KMS-11 (cell line): ENCODE results near the gene TIAM1.

Experiments
- H2AFZ ChIP-seq: fragments of 200-600 bp; sonication (generic); 2 replicates; pipeline ENCODE4 v1.6.1; 2016; ENCODE audit warnings: antibody characterized with exemption, mixed run types, low read depth
- H3K27ac ChIP-seq: fragments of 200-600 bp; sonication (generic); 2 replicates; pipeline ENCODE4 v1.6.1; 2016; ENCODE audit warnings: mild to moderate bottlenecking, mixed run types
- H3K27me3 ChIP-seq: fragments of 200-600 bp; sonication (generic); 2 replicates; pipeline ENCODE4 v1.6.1; 2017; ENCODE audit warnings: mild to moderate bottlenecking, low read depth, mixed run types, moderate library complexity; ENCODE audit not compliant: insufficient read depth
- H3K36me3 ChIP-seq: fragments of 200-600 bp; sonication (generic); 2 replicates; pipeline ENCODE4 v1.6.1; 2017; ENCODE audit warnings: mild to moderate bottlenecking, mixed run types; ENCODE audit not compliant: insufficient read depth
- H3K4me1 ChIP-seq: fragments of 200-600 bp; sonication (generic); 2 replicates; pipeline ENCODE4 v1.6.1; 2016; ENCODE audit warnings: mild to moderate bottlenecking, low read depth, mixed run types; ENCODE audit not compliant: poor library complexity, severe bottlenecking
- H3K4me2 ChIP-seq: fragments of 200-600 bp; sonication (generic); 2 replicates; pipeline ENCODE4 v1.7.0; 2016; ENCODE audit warnings: mild to moderate bottlenecking, mixed run types
- H3K4me3 ChIP-seq: fragments of 200-600 bp; sonication (generic); IDR thresholded peaks from 2 replicates; pipeline ENCODE4 v1.6.1; 2017; ENCODE audit warnings: low read depth, low read length, mixed read lengths; ENCODE audit not compliant: insufficient read depth
- H3K79me2 ChIP-seq: fragments of 200-600 bp; sonication (generic); 2 replicates; pipeline ENCODE4 v1.6.1; 2016; ENCODE audit warnings: low read depth, mixed run types; ENCODE audit not compliant: insufficient read depth
- H3K9ac ChIP-seq: fragments of 200-600 bp; sonication (generic); 2 replicates; pipeline ENCODE4 v1.6.1; 2016; ENCODE audit warnings: mild to moderate bottlenecking, mixed run types
- H4K20me1 ChIP-seq: fragments of 200-600 bp; sonication (generic); 2 replicates; pipeline ENCODE4 v1.6.1; 2016; ENCODE audit warnings: mild to moderate bottlenecking, mixed run types; ENCODE audit not compliant: insufficient read depth
- TF ChIP-seq, protein P1 (sequence below): fragments of 200-600 bp; sonication (generic); conservative IDR thresholded peaks from 2 replicates; pipeline ENCODE4 v1.6.1; 2017; ENCODE audit warnings: low read depth, mild to moderate bottlenecking, antibody characterized with exemption, low read length, moderate library complexity, mixed read lengths

TIAM1 gene

DNA sequence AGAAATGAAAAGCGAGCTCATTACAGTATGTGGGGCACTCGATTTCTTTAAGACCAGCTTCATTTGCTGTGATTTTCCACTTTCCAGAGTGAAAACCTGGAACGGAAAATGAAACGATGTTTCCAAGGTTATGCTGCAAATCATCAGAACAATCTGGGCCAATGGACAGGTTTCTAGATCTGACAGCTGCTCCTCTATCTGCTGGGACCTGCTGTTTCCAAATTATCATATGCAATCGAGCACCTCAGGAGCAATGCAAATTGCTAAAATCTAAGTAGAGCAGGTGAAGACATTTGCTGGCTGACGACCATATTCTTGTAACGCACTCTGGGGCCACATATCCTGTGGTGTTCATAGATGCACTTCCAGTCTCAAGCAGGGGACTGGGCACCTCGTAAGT is 39.7 kb upstream of the TIAM1 start:
- no peaks in the 10 kb centered on the region for H3K27me3 ChIP-seq
- TF ChIP-seq, protein P1, sequence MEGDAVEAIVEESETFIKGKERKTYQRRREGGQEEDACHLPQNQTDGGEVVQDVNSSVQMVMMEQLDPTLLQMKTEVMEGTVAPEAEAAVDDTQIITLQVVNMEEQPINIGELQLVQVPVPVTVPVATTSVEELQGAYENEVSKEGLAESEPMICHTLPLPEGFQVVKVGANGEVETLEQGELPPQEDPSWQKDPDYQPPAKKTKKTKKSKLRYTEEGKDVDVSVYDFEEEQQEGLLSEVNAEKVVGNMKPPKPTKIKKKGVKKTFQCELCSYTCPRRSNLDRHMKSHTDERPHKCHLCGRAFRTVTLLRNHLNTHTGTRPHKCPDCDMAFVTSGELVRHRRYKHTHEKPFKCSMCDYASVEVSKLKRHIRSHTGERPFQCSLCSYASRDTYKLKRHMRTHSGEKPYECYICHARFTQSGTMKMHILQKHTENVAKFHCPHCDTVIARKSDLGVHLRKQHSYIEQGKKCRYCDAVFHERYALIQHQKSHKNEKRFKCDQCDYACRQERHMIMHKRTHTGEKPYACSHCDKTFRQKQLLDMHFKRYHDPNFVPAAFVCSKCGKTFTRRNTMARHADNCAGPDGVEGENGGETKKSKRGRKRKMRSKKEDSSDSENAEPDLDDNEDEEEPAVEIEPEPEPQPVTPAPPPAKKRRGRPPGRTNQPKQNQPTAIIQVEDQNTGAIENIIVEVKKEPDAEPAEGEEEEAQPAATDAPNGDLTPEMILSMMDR = no peak
- H3K36me3 ChIP-seq = no peaks in the 10 kb centered on the region
- H3K4me1 ChIP-seq = no peaks in the 10 kb centered on the region
- H2AFZ ChIP-seq = no peak overlapping the region
- H3K4me3 ChIP-seq = no peak overlapping the region
- no peaks in the 10 kb centered on the region for H4K20me1 ChIP-seq
- H3K27ac ChIP-seq = no peak overlapping the region
- no peak overlapping the region for H3K9ac ChIP-seq
- no peaks in the 10 kb centered on the region for H3K79me2 ChIP-seq
- H3K4me2 ChIP-seq = no peak overlapping the region

DNA sequence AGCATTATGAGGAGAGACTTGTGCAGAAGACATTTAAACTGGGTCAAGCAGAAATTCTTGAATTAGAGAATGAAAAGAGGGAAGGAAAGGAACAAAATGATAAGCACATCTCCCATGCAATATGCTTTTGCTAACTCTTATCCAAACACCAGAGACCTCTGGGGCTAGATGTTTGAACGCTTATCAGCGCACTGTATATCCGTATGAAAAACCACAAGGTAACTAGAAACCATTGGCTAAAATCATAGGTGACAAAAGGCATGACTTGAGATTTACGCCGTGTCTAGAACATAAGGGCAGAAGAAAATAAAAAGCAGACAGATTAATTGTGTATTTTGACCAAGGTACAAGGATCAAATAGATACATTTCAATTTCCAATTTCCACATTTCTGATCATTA is 38.0 kb upstream of the TIAM1 start:
- Histone ChIP-seq H3K4me3 (no peak overlapping the region), H2AFZ (no peak overlapping the region), H3K36me3 (no peaks in the 10 kb centered on the region), H3K27me3 (no peaks in the 10 kb centered on the region), H3K9ac (no peak overlapping the region), H3K79me2 (no peaks in the 10 kb centered on the region), H3K4me2 (no peak overlapping the region), H4K20me1 (no peaks in the 10 kb centered on the region), H3K27ac (no peak overlapping the region), H3K4me1 (peaks cover 4% of the 10 kb centered on the region)
- TF ChIP-seq, protein P1 = no peak

DNA sequence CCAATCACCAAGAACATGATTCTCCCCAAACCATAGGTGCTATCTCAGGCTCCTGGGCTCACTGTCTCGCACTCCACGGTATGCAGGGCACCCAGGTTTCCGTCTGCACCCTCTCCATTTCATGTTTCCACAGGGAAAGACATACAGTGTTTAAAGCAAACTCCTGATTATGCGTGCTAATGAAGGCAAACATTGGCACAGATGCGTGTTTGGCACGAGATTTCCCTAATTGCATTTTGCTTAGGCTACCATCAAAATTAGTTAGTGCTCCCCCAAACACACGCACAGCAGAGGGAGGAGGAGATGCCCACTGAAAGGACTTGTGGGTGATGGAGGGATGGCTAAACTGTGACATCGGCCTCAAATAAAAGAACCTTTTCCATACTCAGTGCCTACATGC is 32.2 kb upstream of the TIAM1 start:
- TF ChIP-seq, protein P1 = no peak

DNA sequence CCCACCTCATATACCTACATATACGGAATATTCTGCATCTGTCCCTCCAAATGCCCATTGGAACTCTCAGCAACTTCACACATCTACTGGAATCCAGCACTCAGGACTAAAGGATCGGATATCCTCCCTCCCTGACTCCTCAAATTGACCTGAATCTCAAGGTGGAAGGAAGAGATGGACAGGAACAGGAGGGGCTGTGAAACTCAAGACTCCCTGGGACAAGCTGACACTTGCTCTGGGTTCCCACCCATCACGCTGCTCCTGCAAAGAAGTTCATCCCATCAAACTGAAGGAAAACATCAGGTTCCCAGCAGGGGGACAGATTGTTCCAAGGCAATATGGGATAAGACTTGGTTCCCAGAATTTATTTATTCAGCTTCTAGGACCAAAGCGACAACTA is 30.3 kb upstream of the TIAM1 start:
- H3K27ac ChIP-seq = no peak overlapping the region
- peaks cover 25% of the 10 kb centered on the region for H3K4me1 ChIP-seq
- H2AFZ ChIP-seq = no peak overlapping the region

More for the DNA sequence above, 32.2 kb upstream of the TIAM1 start:
- no peak overlapping the region for H3K9ac ChIP-seq
- no peak overlapping the region for H2AFZ ChIP-seq
- no peaks in the 10 kb centered on the region for H4K20me1 ChIP-seq
- H3K79me2 ChIP-seq = no peaks in the 10 kb centered on the region
- H3K27ac ChIP-seq = no peak overlapping the region
- H3K4me1 ChIP-seq = peaks cover 25% of the 10 kb centered on the region
- H3K27me3 ChIP-seq = no peaks in the 10 kb centered on the region
- H3K4me3 ChIP-seq = no peak overlapping the region
- no peak overlapping the region for H3K4me2 ChIP-seq
- no peaks in the 10 kb centered on the region for H3K36me3 ChIP-seq

More for the DNA sequence above, 30.3 kb upstream of the TIAM1 start:
- Histone ChIP-seq H3K36me3 (no peaks in the 10 kb centered on the region), H3K4me3 (no peak overlapping the region), H3K4me2 (no peak overlapping the region), H3K79me2 (no peaks in the 10 kb centered on the region), H4K20me1 (no peaks in the 10 kb centered on the region), H3K9ac (no peak overlapping the region), H3K27me3 (no peaks in the 10 kb centered on the region)
- TF ChIP-seq, protein P1 = no peak
